GM19043 (cell line): Measurements from ENCODE around the gene RETREG1.

Source experiments
- ATAC-seq: cut with Tn5 transposase; IDR thresholded peaks from one replicate; pipeline ENCODE4 v1.9.1; 2021; ENCODE audit warnings: low read depth; ENCODE audit not compliant: unreplicated experiment

RETREG1 gene

GRCh38 chr5:16534280-16534679 lies 82.5 kb downstream of the RETREG1 start:
- no peak for ATAC-seq

GRCh38 chr5:16531063-16531648 lies 85.6 kb downstream of the RETREG1 start:
- no peak for ATAC-seq

- ATAC-seq = no peak
These were observed 87.5 kb downstream of the RETREG1 start for GRCh38 chr5:16529306-16529705.

GRCh38 chr5:16528382-16529110 lies 88.3 kb downstream of the RETREG1 start:
- no peak for ATAC-seq

GRCh38 chr5:16525651-16526050 lies 91.1 kb downstream of the RETREG1 start:
- no peak for ATAC-seq

- no peak for ATAC-seq
These were observed 92.5 kb downstream of the RETREG1 start for GRCh38 chr5:16524286-16524685.

GRCh38 chr5:16521521-16522483 lies 95.0 kb downstream of the RETREG1 start:
- ATAC-seq = no peak

GRCh38 chr5:16520841-16521240 lies 96.0 kb downstream of the RETREG1 start:
- no peak for ATAC-seq

GRCh38 chr5:16519435-16519834 lies 97.4 kb downstream of the RETREG1 start:
- no peak for ATAC-seq

- ATAC-seq = no peak
These were observed 98.2 kb downstream of the RETREG1 start for GRCh38 chr5:16518606-16519005.

GRCh38 chr5:16515532-16515931 lies 101.3 kb downstream of the RETREG1 start:
- ATAC-seq = no peak

- no peak for ATAC-seq
These were observed 106.7 kb downstream of the RETREG1 start for GRCh38 chr5:16510098-16510497.

GRCh38 chr5:16508730-16509531 lies 107.9 kb downstream of the RETREG1 start:
- ATAC-seq = no peak

GRCh38 chr5:16507716-16508115 lies 109.1 kb downstream of the RETREG1 start:
- no peak for ATAC-seq

- ATAC-seq = no peak
These were observed 110.9 kb downstream of the RETREG1 start for GRCh38 chr5:16505904-16506303.

GRCh38 chr5:16505140-16505891 lies 111.5 kb downstream of the RETREG1 start:
- ATAC-seq = no peak

GRCh38 chr5:16504571-16504970 lies 112.2 kb downstream of the RETREG1 start:
- no peak for ATAC-seq

- no peak for ATAC-seq
These were observed 113.9 kb downstream of the RETREG1 start for GRCh38 chr5:16502866-16503265.

GRCh38 chr5:16500024-16500423 lies 116.8 kb downstream of the RETREG1 start:
- ATAC-seq = no peak

GRCh38 chr5:16497546-16497945 lies 119.3 kb downstream of the RETREG1 start:
- ATAC-seq = no peak
